Colonic mucosa (tissue), 4 donors: Measurements from ENCODE around the gene CARNS1. TPM values are rescaled to one million over a fixed set of nuclear protein-coding genes. Genes with fewer than 3 reads are reported as not detected.

Experiments
- DNase-seq: peaks from one replicate; pipeline ENCODE4 v3.0.0-alpha.2; 2020
- H3K27ac ChIP-seq: fragments of 200-600 bp; one replicate; pipeline ENCODE4 v1.8.0; 2021
- H3K27me3 ChIP-seq: fragments of 200-600 bp; one replicate; pipeline ENCODE4 v1.8.0; 2021
- H3K36me3 ChIP-seq: fragments of 200-600 bp; one replicate; pipeline ENCODE4 v1.8.0; 2021
- H3K4me1 ChIP-seq: fragments of 200-600 bp; one replicate; pipeline ENCODE4 v1.8.0; 2021; ENCODE audit warnings: mild to moderate bottlenecking
- H3K4me3 ChIP-seq: fragments of 200-600 bp; one replicate; pipeline ENCODE4 v1.8.0; 2021
- H3K9ac ChIP-seq, 2 donors: one replicate each; pipeline ENCODE4 v1.7.0; 2013; ENCODE audit warnings: control low read depth in 2 of 2, low read depth in 2 of 2, low read length in 2 of 2
- H3K9me3 ChIP-seq: fragments of 200-600 bp; one replicate; pipeline ENCODE4 v1.8.0; 2021
- CTCF ChIP-seq: fragments of 200-600 bp; IDR thresholded peaks from one replicate; pipeline ENCODE4 v1.8.0; 2022; ENCODE audit warnings: antibody characterized with exemption, mild to moderate bottlenecking
- intact Hi-C: fragments of 100-400 bp; cut with DNase I; formaldehyde crosslinking; loops from one replicate; pipeline ENCODE4 v1.14.1; 2022
- total RNA-seq, 2 donors: library from RNA; stranded (reverse); fragmentation: NEBNext Ultra II Directional in 1 of 2; extraction: Animal tissue kit (Norgen Biotek cat#: 25700) in 1 of 2; gene quantifications; one replicate each; pipeline ENCODE4 v1.2.1, GENCODE V29; 2021
- donor health status: healthy.
- donor health status: DM: no; HTN: no; CAD: no.
- donor health status: DM: no; HTN: no; CAD: no.

Gene CARNS1
- total RNA-seq, 2 donors from 2014 or later, result 0.20 to 0.32 TPM

GRCh38 chr11:67368621-67369020 is 46.9 kb upstream of the CARNS1 start:
- H3K36me3 ChIP-seq, result no peaks in the 10 kb centered on the region

DNA sequence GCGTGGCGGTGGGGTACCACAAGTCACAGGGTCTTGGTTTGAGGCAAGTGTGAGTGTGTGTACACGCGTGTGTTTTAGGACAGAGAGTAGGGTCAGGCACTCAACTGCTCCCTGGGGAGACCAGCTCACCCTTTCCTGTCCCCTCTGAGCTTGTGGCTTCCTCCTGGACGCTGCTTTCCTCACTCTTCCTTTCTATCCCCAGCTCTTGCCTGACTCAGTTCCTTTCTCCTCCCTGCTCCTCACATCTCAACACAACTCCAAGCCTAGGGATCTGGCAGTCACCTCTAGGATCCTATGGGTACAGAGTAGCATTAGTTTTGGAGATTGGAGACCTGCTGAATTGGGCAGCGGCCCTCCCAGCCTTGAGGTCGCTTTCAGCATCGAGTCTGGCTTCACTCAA is 46.2 kb upstream of the CARNS1 start:
- no peaks in the 10 kb centered on the region for H3K27me3 ChIP-seq
- no peak for DNase-seq
- no peak overlapping the region for H3K27ac ChIP-seq
- intact Hi-C loops, result no loop called here
- no peak overlapping the region for H3K9ac ChIP-seq
- H3K9me3 ChIP-seq, result no peaks in the 10 kb centered on the region
- H3K36me3 ChIP-seq, result no peaks in the 10 kb centered on the region
- H3K4me1 ChIP-seq, result peaks cover 21% of the 10 kb centered on the region
- no peak for TF ChIP-seq CTCF
- no peak overlapping the region for H3K4me3 ChIP-seq

More at GRCh38 chr11:67368621-67369020, 46.9 kb upstream of the CARNS1 start:
- intact Hi-C loops, result no loop called here
- Histone ChIP-seq H3K27ac (no peak overlapping the region), H3K4me1 (peaks cover 21% of the 10 kb centered on the region), H3K9me3 (no peaks in the 10 kb centered on the region), H3K4me3 (no peak overlapping the region), H3K27me3 (no peaks in the 10 kb centered on the region), H3K9ac (no peak overlapping the region)
- TF ChIP-seq CTCF, result no peak
- DNase-seq, result no peak

DNA sequence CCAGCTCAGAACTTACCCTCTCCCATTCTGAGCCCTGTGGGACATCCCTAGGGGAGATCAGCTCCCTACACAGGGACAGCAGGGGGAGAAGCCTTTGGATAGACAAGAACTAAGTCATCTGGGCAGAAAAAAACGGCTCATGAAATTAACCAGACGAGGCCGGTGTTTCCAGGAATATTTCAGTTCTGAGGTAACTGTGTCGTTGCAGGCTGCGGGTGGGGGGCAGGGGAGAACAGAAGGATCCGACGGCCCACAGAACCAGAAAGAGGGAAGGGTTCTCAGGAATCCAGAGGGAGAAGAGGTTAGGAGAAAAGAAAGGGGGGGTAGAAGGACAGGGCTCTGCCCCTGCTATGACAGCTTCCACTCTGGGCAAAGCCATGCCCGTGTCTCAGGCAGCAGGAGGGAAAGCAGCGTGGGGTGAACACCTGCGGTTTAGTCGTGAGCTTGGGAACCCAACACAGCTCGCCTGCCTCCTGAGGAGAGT is 45.6 kb upstream of the CARNS1 start:
- peaks cover 26% of the 10 kb centered on the region for H3K4me1 ChIP-seq
- H3K4me3 ChIP-seq, result no peak overlapping the region
- no peaks in the 10 kb centered on the region for H3K36me3 ChIP-seq
- no peak for DNase-seq
- TF ChIP-seq CTCF, result no peak
- no peak overlapping the region for H3K9ac ChIP-seq
- no peak overlapping the region for H3K27ac ChIP-seq
- intact Hi-C loops, result no loop called here
- H3K9me3 ChIP-seq, result no peaks in the 10 kb centered on the region
- H3K27me3 ChIP-seq, result no peaks in the 10 kb centered on the region

DNA sequence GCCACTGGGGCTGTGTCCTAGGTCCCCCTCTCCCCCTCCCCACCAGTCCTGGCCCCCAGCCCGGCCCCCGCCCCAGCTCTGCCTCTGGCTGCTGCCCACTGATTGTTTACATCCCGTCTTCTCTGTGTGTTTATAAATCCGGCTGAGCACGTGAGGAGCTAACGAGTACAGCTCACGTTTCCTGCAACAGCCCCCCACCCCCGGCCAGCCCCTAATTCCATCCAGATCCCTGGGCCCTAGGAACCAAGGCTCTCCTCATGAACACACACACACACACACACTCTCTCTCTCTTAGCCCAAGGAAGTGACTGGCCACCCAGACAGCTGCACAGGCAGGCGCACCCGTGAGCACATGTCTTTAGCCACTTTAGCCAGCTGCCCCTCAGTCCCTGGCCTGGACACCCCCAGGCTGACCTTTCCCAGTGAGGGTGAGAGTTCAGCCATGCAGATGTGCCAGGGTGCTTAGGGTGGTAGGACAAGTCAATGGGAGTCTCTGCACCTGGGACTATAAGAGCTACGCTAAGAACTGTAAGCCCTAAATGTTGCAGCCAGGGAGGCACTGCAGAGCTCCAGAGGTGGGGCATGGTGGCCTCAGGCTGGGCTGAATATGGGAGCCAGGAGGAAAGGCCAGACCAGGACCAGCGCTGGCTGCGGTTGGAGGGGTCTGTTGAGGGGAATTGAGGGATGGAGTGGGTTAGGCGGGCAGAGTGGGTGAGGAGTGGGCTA is 45.0 kb upstream of the CARNS1 start:
- no peak for DNase-seq
- no peaks in the 10 kb centered on the region for H3K9me3 ChIP-seq
- no peak overlapping the region for H3K27ac ChIP-seq
- no peak for TF ChIP-seq CTCF
- peaks cover 26% of the 10 kb centered on the region for H3K4me1 ChIP-seq
- H3K27me3 ChIP-seq, result no peaks in the 10 kb centered on the region
- no peaks in the 10 kb centered on the region for H3K36me3 ChIP-seq
- no peak overlapping the region for H3K4me3 ChIP-seq
- intact Hi-C loops, result no loop called here
- H3K9ac ChIP-seq, result no peak overlapping the region

DNA sequence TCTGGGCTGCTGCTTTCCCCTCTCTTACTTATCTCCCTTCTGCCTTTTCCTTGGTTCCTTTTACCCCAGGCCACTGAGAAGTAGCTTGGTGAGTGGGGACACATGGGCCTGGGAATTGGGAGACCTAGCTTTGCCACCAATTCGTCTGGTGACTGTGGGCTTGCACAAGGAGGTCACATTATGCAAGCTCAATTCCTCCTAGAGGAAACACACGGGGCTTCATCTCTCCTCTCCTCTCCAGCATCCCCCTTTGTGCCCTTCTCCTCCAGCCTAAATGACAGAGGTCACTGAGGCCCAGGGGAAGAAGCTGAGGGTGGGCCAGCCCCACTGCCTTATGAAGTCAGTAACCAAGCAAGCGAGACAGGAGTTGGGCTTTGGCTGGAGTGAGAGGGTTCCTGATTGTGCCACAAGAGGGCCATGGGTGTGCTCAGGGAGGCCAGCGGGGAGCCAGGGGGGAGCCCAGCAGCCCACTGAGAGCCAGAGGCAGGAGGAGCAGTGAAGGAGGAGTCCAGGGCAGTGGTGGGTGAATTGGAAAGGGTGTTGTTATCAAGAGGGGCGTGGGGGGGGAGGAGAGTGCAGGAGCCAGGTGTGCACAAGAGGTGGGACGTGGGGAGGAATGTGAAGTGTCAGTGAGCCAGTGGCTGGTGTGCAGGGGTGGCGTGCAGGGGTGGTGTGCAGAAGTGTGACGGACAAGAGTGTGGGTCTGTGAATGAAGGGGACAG is 44.1 kb upstream of the CARNS1 start:
- no peak for TF ChIP-seq CTCF
- no peaks in the 10 kb centered on the region for H3K9me3 ChIP-seq
- H3K27ac ChIP-seq, result peak overlapping the region; percentile 95
- peak overlapping the region in 1 of 2 donors; percentile 57 for H3K9ac ChIP-seq
- intact Hi-C loops, result no loop called here
- no peaks in the 10 kb centered on the region for H3K36me3 ChIP-seq
- no peaks in the 10 kb centered on the region for H3K27me3 ChIP-seq
- peaks cover 23% of the 10 kb centered on the region for H3K4me1 ChIP-seq
- no peak overlapping the region for H3K4me3 ChIP-seq
- peak; percentile 57 for DNase-seq
